LHCN-M2 (cell line): ENCODE measurements around the gene CNOT2. TPM values are rescaled to one million over a fixed set of nuclear protein-coding genes. Genes with fewer than 3 reads are reported as not detected.
A peak's percentile ranks its signal among the peaks of the same experiment; 100 is the strongest.
"Not testable (repeated sequence)": the region's sequence is repeated elsewhere in the genome, so short reads cannot be mapped to it uniquely, and the experiment has no call there.

Experiments
- DNase-seq: peaks from one replicate; pipeline ENCODE4 v3.0.0-alpha.2; 2012; ENCODE audit warnings: low read depth
- total RNA-seq: library from RNA; depleted of rRNA; stranded (reverse); fragments of >200 nt; gene quantifications from 2 replicates; pipeline ENCODE4 v1.2.3, GENCODE V29; 2014

The CNOT2 gene
- total RNA-seq, 1 experiment from 2014 or later: 87.0 TPM

DNA sequence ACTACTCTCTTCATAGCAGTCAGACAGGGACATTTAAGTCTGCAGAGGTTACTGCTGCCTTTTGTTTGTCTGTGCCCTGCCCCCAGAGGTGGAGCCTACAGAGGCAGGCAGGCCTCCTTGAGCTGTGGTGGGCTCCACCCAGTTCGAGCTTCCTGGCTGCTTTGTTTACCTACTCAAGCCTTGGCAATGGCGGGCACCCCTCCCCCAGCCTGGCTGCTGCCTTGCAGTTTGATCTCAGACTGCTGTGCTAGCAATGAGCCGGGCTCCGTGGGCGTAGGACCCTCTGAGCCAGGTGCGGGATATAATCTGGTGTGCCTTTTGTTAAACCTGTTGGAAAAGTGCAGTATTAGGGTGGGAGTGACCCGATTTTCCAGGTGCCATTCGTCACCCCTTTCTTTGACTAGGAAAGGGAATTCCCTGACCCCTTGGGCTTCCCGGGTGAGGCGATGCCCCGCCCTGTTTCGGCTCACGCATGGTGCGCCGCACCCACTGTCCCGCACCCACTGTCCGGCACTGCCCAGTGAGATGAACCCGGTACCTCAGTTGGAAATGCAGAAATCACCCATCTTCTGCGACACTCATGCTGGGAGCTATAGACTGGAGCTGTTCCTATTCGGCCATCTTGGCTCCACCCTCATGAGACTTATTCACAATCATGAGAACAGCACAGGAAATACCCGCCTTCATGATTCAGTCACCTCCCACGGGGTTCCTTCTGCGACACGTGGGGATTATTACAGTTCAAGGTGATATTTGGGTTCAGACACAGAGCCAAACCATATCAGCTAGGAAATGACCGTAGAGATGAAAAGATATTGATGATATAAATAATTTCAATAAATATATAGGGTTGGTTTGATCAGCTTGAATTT is 61.7 kb downstream of the CNOT2 start:
- not testable (repeated sequence) for DNase-seq

DNA sequence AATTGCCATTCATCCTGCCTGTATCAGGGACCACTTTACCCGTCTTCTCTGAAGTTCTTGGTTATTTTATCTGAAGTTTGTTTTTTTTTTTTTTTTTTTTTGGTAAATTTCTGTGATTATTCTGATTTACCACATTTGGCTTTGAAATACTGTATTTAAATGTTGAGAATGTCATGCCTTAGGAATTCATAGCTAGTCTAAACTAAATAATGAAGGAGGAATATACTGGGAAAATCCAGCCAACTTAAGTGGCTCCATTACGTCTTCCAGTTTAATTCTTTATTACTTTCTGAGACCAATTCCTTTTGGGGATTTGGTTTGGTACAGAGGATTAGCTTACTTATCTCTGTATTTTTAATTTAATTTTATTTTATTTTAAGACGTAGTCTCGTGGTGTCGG is 62.6 kb downstream of the CNOT2 start:
- DNase-seq: no peak

DNA sequence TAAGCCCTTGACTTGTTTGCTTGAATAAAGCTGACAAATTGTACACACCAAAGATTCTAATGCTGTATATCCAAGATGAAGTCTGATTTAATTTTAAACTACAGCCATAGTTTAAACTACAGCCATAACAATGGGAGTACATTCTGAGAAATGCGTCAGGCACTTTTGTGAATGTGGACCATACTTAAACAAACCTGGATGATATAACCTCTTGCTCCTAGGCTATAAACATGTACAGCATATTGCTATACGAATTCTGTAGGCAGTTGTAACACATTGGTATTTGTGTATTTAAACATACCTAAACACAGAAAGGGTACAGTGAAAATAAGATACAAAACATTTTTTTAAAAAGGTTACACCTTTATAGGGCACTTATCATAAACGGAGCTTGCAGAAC is 63.4 kb downstream of the CNOT2 start:
- DNase-seq: no peak

DNA sequence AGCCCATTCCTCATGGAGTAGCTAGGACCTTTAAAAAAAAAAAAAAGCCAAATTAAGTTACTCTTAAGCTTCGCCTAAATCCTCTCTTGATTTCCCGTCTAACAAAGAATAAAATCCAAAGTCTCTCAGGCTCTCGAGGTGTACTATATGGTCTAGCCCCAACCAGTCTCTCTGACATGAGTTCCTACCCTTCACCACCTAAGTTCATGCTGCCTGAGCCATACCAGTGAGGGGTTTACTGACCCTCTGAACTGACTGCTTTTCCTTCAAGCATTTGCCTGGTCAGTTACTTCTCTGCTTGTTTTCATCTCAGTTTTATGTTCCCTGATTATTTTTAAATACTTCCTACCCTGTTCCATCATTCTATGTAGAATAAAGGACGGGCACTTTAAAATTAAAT is 64.6 kb downstream of the CNOT2 start:
- no peak for DNase-seq

DNA sequence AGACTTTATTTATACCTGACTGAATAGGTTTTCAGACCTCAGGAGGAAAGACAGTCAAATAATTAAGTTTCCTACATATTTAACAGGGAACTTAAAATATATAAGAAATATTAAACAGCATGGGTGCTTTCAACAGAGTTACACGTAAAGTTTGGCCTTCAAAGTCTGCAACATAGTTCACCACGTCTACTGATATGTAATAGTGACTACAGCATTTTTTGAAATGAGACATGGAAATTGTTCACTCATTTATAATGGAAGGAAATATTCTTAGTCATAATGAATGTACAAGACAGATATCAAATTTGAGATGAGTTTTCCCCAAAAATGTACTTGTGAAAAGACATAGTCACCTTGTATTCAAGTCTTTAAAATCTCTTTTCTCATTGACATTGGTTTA is 66.1 kb downstream of the CNOT2 start:
- no peak for DNase-seq

DNA sequence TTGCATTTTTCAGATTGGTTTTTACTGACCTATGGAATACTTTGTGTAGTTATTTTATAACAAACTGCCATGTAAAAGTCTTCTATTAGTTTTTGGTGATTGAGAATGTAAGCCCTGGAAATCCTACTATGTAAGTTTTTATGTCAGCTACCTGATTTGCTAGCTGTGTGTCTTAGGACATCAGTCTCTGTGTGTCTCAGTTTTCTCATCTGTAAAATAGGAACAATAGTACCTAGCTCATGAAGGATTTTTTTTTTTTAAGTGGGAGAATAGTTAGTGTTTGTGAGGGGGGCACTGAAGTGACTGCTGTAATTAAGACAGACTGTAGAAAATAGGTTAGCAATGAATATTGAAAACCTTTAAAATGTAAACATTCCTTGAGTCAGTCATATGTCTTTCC is 70.9 kb downstream of the CNOT2 start:
- DNase-seq: no peak

DNA sequence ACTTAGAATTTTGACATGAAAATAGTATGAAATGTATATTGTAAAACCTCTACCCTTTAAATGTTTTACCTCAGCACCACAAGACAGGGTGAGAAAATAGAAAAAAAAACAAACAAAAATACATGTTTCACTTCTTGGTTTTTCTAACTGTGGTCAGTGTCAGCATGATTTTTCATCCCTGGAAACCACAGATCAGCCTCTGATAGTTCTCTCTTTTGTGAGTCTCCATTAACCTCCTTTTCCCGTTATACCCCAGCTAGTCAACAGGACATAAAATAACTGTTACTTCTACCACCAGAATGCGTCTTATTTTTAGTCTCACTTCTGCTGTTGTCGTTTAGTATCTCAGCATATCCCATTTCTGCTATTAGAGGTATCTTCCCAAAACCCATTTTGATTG is 74.5 kb downstream of the CNOT2 start:
- peak; percentile 41 for DNase-seq

DNA sequence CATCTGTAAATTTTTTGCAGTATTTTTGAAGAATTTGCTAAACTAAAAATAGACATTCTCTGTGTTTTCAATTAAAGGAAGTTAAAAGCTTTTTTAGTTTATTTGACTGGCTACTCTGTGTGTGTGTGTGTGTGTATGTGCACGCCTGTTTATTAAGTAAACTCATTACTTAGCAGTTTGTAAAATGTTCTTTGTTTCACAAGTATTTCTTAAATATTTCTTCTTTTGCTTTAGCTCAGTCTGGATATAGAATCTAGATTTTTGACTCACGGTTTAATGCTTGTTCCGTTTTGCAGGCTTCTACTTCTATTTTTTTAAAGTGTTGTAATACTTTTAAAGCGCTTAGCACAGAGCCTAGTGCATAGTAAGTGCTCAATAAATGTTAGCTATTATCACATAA is 76.4 kb downstream of the CNOT2 start:
- DNase-seq: no peak

DNA sequence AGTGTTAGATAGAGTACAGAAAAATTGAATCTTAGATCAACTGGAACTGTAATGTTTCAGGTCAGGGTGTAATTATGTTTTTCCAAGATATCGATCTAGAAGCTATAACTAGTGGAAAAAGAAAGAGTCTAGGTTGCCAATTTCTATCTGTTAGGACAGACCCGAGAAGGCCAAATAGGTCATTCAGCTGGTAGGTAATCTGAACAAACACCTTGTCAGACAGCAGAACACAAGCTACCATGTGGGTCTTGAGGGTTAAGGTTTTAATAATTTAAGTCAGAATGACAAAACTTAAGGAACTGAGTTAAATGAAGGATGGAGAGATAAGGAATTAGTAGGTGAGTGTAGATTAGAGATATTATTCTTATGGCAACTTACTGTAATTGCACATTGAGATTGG is 78.0 kb downstream of the CNOT2 start:
- no peak for DNase-seq

DNA sequence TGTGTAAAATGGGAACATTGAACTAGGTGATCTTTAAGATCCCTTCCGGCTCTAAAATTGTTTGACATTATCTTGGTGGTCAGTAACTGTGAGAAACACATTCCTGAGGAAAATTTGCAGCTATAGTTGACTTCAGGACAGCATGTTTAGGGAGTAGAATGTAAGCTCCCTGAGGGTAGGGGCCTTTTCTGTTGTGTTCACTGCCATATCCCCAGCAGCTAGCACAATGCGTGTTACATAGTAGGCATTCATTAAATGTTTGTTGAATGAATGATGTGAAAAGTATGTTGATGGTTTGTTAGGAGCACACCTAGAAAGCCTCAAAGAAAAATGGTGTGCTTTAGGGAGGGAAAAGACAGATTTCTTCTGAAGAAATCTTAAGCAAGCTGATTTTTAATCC is 84.3 kb downstream of the CNOT2 start:
- no peak for DNase-seq

DNA sequence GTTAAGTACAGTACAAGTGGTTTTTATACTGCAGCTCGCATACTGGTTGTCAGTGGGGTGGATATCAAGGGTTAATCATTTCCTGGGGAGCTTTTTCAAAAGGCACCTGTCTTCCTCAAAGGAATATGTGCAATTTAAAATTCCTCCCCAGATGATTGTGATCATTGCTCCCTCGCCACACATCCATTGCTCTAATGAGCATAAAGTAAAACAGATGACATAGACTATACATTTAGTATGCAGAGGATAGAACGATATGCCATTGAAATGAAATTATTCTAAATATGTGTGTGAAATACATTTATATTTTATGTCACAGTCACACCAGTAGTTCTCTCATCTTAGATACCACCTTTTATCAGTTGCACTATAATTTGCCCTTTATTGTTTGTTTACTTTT is 86.5 kb downstream of the CNOT2 start:
- DNase-seq: no peak

DNA sequence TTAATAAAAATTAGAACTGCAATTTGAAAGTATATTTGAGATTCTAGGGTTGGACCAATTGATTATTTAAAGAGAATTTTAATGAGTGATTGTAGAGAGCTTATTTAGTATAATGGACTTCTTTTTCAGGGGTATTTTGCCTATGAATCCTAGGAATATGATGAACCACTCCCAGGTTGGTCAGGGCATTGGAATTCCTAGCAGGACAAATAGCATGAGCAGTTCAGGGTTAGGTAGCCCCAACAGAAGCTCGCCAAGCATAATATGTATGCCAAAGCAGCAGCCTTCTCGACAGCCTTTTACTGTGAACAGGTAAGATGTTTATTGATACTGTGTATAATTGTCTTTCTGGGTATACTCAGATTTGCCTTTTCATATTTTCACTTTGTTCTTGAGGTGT is 86.9 kb downstream of the CNOT2 start:
- no peak for DNase-seq

DNA sequence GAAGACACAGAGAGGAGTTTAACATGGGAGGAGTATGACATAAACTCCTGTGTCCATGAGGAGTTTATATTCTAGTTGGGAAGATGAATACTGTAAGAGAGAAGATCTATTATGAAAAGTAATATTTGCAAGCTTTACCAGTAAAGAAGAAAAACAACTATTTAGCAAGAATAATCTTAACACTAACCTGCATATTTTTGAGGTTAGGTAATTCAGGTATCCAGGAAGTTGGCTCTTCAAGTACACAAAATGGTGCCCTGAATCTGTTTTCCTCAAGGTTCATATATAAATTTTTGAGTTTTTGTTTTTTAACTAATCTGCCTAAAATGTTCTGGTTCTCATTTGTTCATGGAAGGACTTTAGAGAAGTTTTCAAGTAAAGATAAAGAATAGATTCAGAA is 89.0 kb downstream of the CNOT2 start:
- DNase-seq: no peak

DNA sequence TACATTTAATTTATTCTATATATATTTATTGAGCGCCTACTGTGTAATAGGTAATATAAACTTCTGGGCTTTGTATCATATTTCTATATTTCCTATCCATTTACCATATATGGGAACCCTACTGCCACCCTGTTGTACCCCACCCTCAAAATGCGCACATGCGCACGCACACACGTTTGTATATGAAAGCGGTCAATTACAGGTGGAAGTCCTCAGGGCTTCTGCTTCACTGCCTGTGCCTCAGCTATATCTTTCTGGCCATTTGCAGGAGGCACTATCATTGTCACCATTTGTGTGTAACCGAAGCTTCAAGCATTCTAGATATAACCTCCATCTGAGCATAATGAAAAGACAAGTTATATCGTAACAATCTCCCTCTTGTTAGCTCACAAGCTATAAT is 91.5 kb downstream of the CNOT2 start:
- no peak for DNase-seq

DNA sequence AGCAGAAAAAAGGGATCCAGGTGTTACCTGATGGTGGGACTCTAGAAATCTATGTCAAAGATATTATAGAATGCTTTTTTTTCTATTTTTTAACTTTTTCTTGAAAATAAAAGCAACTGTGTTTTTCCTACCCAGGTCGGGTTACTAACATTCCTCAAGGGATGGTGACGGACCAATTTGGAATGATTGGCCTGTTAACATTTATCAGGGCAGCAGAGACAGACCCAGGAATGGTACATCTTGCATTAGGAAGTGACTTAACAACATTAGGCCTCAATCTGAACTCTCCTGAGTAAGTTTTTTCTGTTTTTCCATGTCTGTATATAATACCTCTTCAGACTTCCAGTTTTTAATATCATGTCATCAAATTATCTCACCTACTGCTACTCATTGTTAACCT is 95.3 kb downstream of the CNOT2 start:
- peak; percentile 44 for DNase-seq

DNA sequence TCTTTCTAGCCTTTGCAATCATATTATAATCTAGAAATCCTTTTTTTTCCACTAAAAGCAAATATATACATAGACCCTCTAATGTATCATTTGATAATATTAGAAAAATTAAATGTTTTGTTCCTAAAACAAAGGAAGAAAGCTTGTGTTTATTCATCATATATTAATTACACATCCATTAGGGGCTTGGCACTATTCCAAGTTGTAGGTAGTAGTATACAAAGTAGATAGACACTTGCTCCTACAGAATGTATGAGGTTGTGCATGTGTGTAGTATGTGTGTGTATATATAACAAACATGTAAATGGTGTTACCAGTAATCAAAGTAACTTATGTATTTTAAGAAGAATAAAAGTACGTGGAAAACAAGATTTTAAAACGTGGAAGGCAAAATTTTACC is 107.8 kb downstream of the CNOT2 start:
- no peak for DNase-seq

DNA sequence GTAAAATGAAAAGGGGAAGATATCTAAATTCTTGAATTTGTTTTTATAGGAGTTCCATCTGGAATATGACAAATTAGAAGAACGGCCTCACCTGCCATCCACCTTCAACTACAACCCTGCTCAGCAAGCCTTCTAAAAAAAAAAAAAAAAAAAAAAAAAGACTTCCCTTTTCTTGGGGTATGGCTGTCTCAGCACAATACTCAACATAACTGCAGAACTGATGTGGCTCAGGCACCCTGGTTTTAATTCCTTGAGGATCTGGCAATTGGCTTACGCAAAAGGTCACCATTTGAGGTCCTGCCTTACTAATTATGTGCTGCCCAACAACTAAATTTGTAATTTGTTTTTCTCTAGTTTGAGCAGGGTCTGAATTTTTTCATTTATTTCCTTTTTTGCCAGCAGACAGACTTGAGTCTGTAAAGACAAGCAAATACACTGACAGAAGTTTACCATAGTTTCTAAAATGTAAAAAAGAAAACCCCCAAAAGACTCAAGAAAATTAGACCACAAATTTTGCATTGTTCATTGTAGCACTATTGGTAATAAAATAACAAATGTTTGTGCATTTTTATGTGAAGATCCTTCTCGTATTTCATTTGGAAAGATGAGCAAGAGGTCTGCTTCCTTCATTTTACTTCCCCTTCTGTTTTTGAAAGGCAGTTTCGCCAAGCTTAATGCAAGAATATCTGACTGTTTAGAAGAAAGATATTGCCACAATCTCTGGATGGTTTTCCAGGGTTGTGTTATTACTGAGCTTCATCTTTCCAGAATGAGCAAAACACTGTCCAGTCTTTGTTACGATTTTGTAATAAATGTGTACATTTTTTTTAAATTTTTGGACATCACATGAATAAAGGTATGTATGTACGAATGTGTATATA is 110.8 kb downstream of the CNOT2 start:
- DNase-seq: no peak

DNA sequence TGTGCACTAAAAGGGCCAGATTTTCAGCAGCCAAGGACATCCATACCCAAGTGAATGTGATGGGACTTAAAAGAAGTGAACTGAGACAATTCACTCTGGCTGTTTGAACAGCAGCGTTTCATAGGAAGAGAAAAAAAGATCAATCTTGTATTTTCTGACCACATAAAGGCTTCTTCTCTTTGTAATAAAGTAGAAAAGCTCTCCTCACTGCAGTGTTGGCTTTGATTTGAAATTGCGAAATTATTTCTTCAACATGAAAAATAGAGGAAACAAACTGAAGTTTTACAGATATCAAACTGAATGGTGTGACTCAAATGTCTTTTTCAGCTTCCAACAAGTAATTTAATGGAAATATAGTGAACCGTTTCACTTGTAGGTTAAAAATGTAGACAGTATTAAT is 111.6 kb downstream of the CNOT2 start:
- no peak for DNase-seq

DNA sequence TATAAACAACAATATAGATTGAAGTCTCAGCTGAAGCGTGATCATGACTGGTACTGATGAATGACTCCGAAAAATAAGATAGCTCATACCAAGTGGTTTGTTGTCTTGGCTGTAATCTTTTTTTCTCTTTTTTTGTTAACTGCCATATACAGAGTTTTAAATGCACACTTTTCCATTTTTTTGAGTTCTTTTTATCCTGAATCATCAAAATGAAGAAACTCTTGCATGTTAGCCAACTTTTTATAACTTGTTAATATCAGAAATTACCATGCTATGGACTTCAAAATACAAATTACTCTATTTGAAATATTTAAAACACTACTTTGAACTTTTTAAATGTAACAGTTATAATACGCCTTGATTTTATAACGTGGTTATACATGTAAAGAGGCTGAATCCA is 112.7 kb downstream of the CNOT2 start:
- no peak for DNase-seq

DNA sequence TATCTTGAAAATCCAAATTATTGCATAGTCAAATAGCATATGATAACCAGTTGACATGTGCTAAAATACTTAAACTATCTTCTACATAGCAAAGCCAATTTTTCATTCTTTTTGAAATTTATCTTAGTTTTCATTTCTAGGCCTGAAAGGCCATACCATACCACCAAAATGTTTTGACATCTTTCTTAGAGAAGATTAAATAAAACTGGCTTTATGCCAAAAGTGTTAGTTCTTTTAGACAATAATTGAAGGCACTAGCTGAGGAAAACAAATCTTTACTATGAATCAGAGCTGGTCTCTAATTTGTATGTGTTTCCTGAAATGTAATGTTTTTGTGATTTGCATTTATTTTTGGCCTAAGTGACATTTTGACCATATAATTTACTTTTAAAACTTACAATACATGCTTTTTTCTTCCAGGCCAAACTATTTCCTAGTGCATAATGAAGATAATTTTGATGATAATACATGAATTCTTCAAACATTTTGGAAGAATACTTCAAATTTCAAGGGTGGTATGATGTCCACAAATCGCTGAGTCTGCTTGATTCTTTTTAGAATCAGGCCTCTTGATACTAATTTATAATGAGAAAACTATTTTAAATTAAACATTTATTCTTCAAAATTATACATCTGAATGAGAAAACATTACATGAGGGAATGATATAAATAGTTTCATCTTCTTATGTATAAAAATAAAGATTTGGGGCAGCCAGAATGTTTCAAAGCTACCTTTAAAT is 116.4 kb downstream of the CNOT2 start:
- DNase-seq: no peak

DNA sequence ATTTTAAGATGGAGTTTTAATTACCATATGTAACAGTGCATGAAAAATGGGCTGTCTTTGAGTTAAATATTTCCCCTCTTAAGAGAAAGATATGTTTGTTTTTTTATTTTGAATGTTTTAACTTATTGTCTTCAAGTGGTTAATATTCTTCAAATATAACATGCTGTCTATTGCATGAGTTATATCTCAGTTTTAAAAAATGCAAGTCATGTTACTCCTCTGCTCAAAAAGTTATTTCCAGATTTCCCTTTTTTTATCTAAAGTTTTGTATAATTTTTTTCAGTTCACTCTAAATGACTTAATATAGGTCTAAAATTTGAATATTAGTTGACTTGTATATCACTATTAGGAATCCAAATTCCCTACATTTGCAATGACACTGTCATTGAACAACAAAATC is 117.0 kb downstream of the CNOT2 start:
- no peak for DNase-seq
